Thyroid gland (tissue), 4 donors: ENCODE results near the gene GPRC6A.

ENCODE experiments used
- POLR2A ChIP-seq, 2 donors: fragments of 450-650 bp; IDR thresholded peaks; one replicate each; pipeline ENCODE4 v1.6.1; 2017; ENCODE audit warnings: antibody characterized with exemption in 2 of 2, mild to moderate bottlenecking in 2 of 2, moderate library complexity in 1 of 2
- TF ChIP-seq, protein P1 (sequence below), 6 experiments: fragments of 200-600 bp in 3 of 6; fragments of 450-650 bp in 3 of 6; sonication (generic) in 3 of 6; IDR thresholded peaks; one replicate each; pipeline ENCODE4 v1.5.1; 2016 to 2019; ENCODE audit warnings: antibody characterized with exemption in 6 of 6, mild to moderate bottlenecking in 2 of 6, inconsistent platforms in 1 of 6, moderate library complexity in 1 of 6

DNA sequence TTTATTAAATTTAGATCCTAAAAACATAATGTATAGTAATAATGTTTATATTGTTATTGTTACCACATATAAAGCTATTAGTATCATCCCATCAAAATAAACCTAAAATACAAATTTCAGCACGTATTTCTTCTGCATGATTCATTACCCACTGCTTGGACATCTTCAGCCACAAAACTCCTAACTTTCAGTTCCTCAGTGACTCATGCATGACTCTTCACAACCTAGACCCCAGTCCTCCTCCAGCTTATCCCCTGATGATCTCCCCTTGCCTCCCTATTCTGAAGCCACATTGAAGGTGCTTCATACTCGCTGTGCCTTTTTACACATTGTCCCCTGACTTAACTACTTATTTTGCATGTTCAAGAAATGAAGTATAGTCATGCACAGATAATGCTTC, 11.2 kb upstream of the GPRC6A start:
- no peak for TF ChIP-seq POLR2A (IDR thresholded peaks at IDR 0.05)
- TF ChIP-seq, protein P1, sequence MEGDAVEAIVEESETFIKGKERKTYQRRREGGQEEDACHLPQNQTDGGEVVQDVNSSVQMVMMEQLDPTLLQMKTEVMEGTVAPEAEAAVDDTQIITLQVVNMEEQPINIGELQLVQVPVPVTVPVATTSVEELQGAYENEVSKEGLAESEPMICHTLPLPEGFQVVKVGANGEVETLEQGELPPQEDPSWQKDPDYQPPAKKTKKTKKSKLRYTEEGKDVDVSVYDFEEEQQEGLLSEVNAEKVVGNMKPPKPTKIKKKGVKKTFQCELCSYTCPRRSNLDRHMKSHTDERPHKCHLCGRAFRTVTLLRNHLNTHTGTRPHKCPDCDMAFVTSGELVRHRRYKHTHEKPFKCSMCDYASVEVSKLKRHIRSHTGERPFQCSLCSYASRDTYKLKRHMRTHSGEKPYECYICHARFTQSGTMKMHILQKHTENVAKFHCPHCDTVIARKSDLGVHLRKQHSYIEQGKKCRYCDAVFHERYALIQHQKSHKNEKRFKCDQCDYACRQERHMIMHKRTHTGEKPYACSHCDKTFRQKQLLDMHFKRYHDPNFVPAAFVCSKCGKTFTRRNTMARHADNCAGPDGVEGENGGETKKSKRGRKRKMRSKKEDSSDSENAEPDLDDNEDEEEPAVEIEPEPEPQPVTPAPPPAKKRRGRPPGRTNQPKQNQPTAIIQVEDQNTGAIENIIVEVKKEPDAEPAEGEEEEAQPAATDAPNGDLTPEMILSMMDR (IDR thresholded peaks at IDR 0.05) = no peak
